Hepatocyte (in vitro differentiated cells): ENCODE measurements around the gene FBXO27. TPM values are rescaled to one million over a fixed set of nuclear protein-coding genes. Genes with fewer than 3 reads are reported as not detected.

Experiments used
- DNase-seq: peaks from one replicate; pipeline ENCODE4 v3.0.0-alpha.2; 2016; ENCODE audit warnings: low spot score
- H2AFZ ChIP-seq: fragments of 200-600 bp; sonication (generic); 2 replicates; pipeline ENCODE4 v1.6.0; 2016; ENCODE audit warnings: antibody characterized with exemption, mild to moderate bottlenecking
- H3K27ac ChIP-seq: fragments of 200-600 bp; sonication (generic); 2 replicates; pipeline ENCODE4 v1.5.1; 2016; ENCODE audit warnings: mild to moderate bottlenecking
- H3K27me3 ChIP-seq: fragments of 200-600 bp; sonication (generic); 2 replicates; pipeline ENCODE4 v1.6.1; 2016
- H3K36me3 ChIP-seq: fragments of 200-600 bp; sonication (generic); replicated peaks from 2 replicates; pipeline ENCODE4 v1.5.1; 2016; ENCODE audit warnings: low read depth; ENCODE audit not compliant: insufficient read depth
- H3K4me1 ChIP-seq: fragments of 200-600 bp; sonication (generic); 2 replicates; pipeline ENCODE4 v1.5.1; 2016; ENCODE audit warnings: mild to moderate bottlenecking, moderate library complexity; ENCODE audit not compliant: insufficient read depth
- H3K4me2 ChIP-seq: fragments of 200-600 bp; sonication (generic); 2 replicates; pipeline ENCODE4 v1.6.0; 2016
- H3K4me3 ChIP-seq: fragments of 200-600 bp; sonication (generic); 2 replicates; pipeline ENCODE4 v1.5.1; 2016; ENCODE audit warnings: mild to moderate bottlenecking
- H3K79me2 ChIP-seq: fragments of 200-600 bp; sonication (generic); 2 replicates; pipeline ENCODE4 v1.6.0; 2017; ENCODE audit warnings: mild to moderate bottlenecking
- H3K9me2 ChIP-seq: fragments of 200-600 bp; sonication (generic); replicated peaks from 2 replicates; pipeline ENCODE4 v1.6.0; 2017; ENCODE audit warnings: mild to moderate bottlenecking; ENCODE audit not compliant: insufficient read depth
- H3K9me3 ChIP-seq: fragments of 200-600 bp; sonication (generic); 2 replicates; pipeline ENCODE4 v1.5.1; 2016; ENCODE audit warnings: low read depth, mild to moderate bottlenecking
- H4K20me1 ChIP-seq: fragments of 200-600 bp; sonication (generic); 2 replicates; pipeline ENCODE4 v1.6.0; 2016; ENCODE audit warnings: mild to moderate bottlenecking; ENCODE audit not compliant: insufficient read depth, poor library complexity, severe bottlenecking
- CTCF ChIP-seq: fragments of 200-600 bp; sonication (generic); IDR thresholded peaks from 2 replicates; pipeline ENCODE4 v1.5.1; 2016; ENCODE audit warnings: antibody characterized with exemption, mild to moderate bottlenecking; ENCODE audit not compliant: poor library complexity
- EZH2 ChIP-seq: fragments of 200-600 bp; sonication (generic); IDR thresholded peaks from 2 replicates; pipeline ENCODE4 v1.6.1; 2016; ENCODE audit warnings: antibody characterized with exemption, mild to moderate bottlenecking, borderline replicate concordance
- EZH2phosphoT487 ChIP-seq: fragments of 200-600 bp; sonication (generic); IDR thresholded peaks from one replicate; pipeline ENCODE4 v1.6.1; 2018; ENCODE audit warnings: antibody characterized with exemption, mild to moderate bottlenecking, low read depth, moderate library complexity; ENCODE audit not compliant: unreplicated experiment, severe bottlenecking
- WGBS: methylation state at CpG from one replicate; pipeline ENCODE4 v1.1.6; 2016; ENCODE audit warnings: low lambda C conversion rate; ENCODE audit errors: missing lambda C conversion rate; 5-methylcytosine and 5-hydroxymethylcytosine counted together
- polyA plus RNA-seq: library from polyadenylated mRNA; unstranded; fragments of >200 nt; fragmentation: Nextera tagmentation; extraction: Ambion mirVana; gene quantifications from 2 replicates; pipeline ENCODE4 v1.2.1, GENCODE V29; 2016
- total RNA-seq: library from RNA; depleted of rRNA; stranded (reverse); fragments of >200 nt; gene quantifications from 2 replicates; pipeline ENCODE4 v1.2.3, GENCODE V29; 2014

Gene FBXO27
- total and polyA plus RNA-seq, 2 experiments from 2014 or later, result 6.7 to 11.0 TPM

GRCh38 chr19:39047073-39047472, 14.7 kb upstream of the FBXO27 start:
- DNase-seq, result no peak
- Histone ChIP-seq H3K36me3 (no peaks in the 10 kb centered on the region), H3K9me3 (no peaks in the 10 kb centered on the region), H3K9me2 (no peaks in the 10 kb centered on the region), H4K20me1 (no peaks in the 10 kb centered on the region), H2AFZ (no peak overlapping the region), H3K4me3 (no peak overlapping the region), H3K27ac (no peak overlapping the region), H3K4me2 (no peak overlapping the region), H3K27me3 (no peaks in the 10 kb centered on the region), H3K4me1 (no peaks in the 10 kb centered on the region), H3K79me2 (no peaks in the 10 kb centered on the region)
- no peak for TF ChIP-seq EZH2
- TF ChIP-seq CTCF, result no peak
- WGBS, result 89% methylated on average over 2 of the region's 2 CpGs

GRCh38 chr19:39046037-39046821, 13.9 kb upstream of the FBXO27 start:
- Histone ChIP-seq H3K4me3 (no peak overlapping the region), H3K9me3 (no peaks in the 10 kb centered on the region), H3K79me2 (no peaks in the 10 kb centered on the region), H3K36me3 (no peaks in the 10 kb centered on the region), H3K4me2 (no peak overlapping the region), H3K9me2 (no peaks in the 10 kb centered on the region), H4K20me1 (no peaks in the 10 kb centered on the region), H3K27ac (peak overlapping the region; percentile 48), H3K27me3 (no peaks in the 10 kb centered on the region), H3K4me1 (no peaks in the 10 kb centered on the region), H2AFZ (no peak overlapping the region)
- TF ChIP-seq EZH2 (no peak), CTCF (no peak), EZH2phosphoT487 (no peak)
- 71% methylated on average over 7 of the region's 7 CpGs for WGBS
- DNase-seq, result peak; percentile 48

GRCh38 chr19:39045506-39045905, 13.2 kb upstream of the FBXO27 start:
- Histone ChIP-seq H3K27ac (peak overlapping the region; percentile 48), H3K27me3 (no peaks in the 10 kb centered on the region), H3K9me3 (no peaks in the 10 kb centered on the region), H3K4me2 (no peak overlapping the region), H3K36me3 (no peaks in the 10 kb centered on the region), H3K79me2 (no peaks in the 10 kb centered on the region), H2AFZ (no peak overlapping the region), H3K9me2 (no peaks in the 10 kb centered on the region), H4K20me1 (no peaks in the 10 kb centered on the region), H3K4me1 (no peaks in the 10 kb centered on the region), H3K4me3 (no peak overlapping the region)
- DNase-seq, result no peak
- no peak for TF ChIP-seq CTCF
- no peak for TF ChIP-seq EZH2
- no peak for TF ChIP-seq EZH2phosphoT487
- 80% methylated on average over 6 of the region's 6 CpGs for WGBS
